Measurements from ENCODE around the gene KCNK3. TPM values are rescaled to one million over a fixed set of nuclear protein-coding genes. Genes with fewer than 3 reads are reported as not detected.

KCNK3 gene
- total RNA-seq, 2 donors from 2014 or later, result 11.1 to 14.5 TPM

DNA sequence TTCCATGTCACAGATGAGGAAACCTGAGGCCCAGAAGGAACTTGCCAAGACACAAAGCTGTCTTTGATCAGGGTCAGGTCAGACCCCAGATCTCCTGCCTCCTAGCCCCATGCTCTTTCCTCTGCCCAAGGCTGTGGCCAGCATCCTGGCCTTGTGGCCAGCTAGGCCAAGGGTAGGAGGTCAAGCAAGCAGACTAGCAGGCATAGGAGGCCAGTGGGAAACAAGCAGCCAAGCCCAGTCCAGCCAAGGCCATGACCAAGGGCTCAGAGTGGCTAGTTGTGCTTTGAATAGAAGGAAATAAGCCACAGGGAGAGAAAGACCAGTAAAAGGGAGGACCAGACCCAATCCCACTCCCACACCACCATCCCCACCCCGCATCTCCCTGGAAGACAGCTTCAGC, 30.4 kb downstream of the KCNK3 start:
- Histone ChIP-seq H3K4me1 (replicated peaks) (peaks cover 15% of the 10 kb centered on the region), H3K36me3 (no peaks in the 10 kb centered on the region), H3K27me3 (replicated peaks; ENCODE audit: insufficient read depth) (no peaks in the 10 kb centered on the region), H3K27ac (no peak overlapping the region), H3K4me3 (no peak overlapping the region), H3K9me3 (no peaks in the 10 kb centered on the region)
- TF ChIP-seq, protein P1, sequence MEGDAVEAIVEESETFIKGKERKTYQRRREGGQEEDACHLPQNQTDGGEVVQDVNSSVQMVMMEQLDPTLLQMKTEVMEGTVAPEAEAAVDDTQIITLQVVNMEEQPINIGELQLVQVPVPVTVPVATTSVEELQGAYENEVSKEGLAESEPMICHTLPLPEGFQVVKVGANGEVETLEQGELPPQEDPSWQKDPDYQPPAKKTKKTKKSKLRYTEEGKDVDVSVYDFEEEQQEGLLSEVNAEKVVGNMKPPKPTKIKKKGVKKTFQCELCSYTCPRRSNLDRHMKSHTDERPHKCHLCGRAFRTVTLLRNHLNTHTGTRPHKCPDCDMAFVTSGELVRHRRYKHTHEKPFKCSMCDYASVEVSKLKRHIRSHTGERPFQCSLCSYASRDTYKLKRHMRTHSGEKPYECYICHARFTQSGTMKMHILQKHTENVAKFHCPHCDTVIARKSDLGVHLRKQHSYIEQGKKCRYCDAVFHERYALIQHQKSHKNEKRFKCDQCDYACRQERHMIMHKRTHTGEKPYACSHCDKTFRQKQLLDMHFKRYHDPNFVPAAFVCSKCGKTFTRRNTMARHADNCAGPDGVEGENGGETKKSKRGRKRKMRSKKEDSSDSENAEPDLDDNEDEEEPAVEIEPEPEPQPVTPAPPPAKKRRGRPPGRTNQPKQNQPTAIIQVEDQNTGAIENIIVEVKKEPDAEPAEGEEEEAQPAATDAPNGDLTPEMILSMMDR (IDR thresholded peaks at IDR 0.05), result no peak
- TF ChIP-seq POLR2AphosphoS5 (IDR thresholded peaks at IDR 0.05) (no peak), POLR2A (IDR thresholded peaks at IDR 0.05) (no peak)
- intact Hi-C loops (cut with DNase I), result no loop called here
- WGBS, result 83% methylated on average over 1 of the region's 1 CpG
- DNase-seq (ENCODE audit: low spot score), result no peak

- Histone ChIP-seq H3K36me3 (no peaks in the 10 kb centered on the region), H3K27me3 (replicated peaks; ENCODE audit: insufficient read depth) (no peaks in the 10 kb centered on the region), H3K27ac (peak overlapping the region in 1 of 2 donors; percentile 36), H3K4me1 (replicated peaks) (peaks cover 15% of the 10 kb centered on the region), H3K9me3 (no peaks in the 10 kb centered on the region), H3K4me3 (no peak overlapping the region)
- no peak for DNase-seq (ENCODE audit: low spot score)
- TF ChIP-seq, protein P1 (IDR thresholded peaks at IDR 0.05), result no peak
- TF ChIP-seq POLR2A (IDR thresholded peaks at IDR 0.05) (no peak), POLR2AphosphoS5 (IDR thresholded peaks at IDR 0.05) (no peak)
- WGBS, result 94% methylated on average over 3 of the region's 3 CpGs
- intact Hi-C loops (cut with DNase I), result no loop called here
Measured at GRCh38 chr2:26723475-26723874, 31.0 kb downstream of the KCNK3 start.

- 51% methylated on average over 14 of the region's 14 CpGs for WGBS
- Histone ChIP-seq H3K27me3 (replicated peaks; ENCODE audit: insufficient read depth) (no peaks in the 10 kb centered on the region), H3K4me3 (no peak overlapping the region), H3K27ac (peak overlapping the region in 1 of 2 donors; percentile 36), H3K36me3 (no peaks in the 10 kb centered on the region), H3K4me1 (replicated peaks) (peaks cover 15% of the 10 kb centered on the region), H3K9me3 (no peaks in the 10 kb centered on the region)
- TF ChIP-seq POLR2AphosphoS5 (IDR thresholded peaks at IDR 0.05), result no peak
- TF ChIP-seq POLR2A (IDR thresholded peaks at IDR 0.05), result no peak
- TF ChIP-seq, protein P1 (IDR thresholded peaks at IDR 0.05), result no peak
- intact Hi-C loops (cut with DNase I), result no loop called here
- DNase-seq (ENCODE audit: low spot score), result no peak
Measured at GRCh38 chr2:26723991-26724750, 31.6 kb downstream of the KCNK3 start.

- H3K4me3 ChIP-seq, result no peak overlapping the region
- DNase-seq (ENCODE audit: low spot score), result no peak
- H3K27me3 ChIP-seq (replicated peaks; ENCODE audit: insufficient read depth), result no peaks in the 10 kb centered on the region
- WGBS, result 87% methylated on average over 14 of the region's 14 CpGs
- peaks cover 15% of the 10 kb centered on the region for H3K4me1 ChIP-seq (replicated peaks)
- no peak overlapping the region for H3K27ac ChIP-seq
- H3K9me3 ChIP-seq, result no peaks in the 10 kb centered on the region
- intact Hi-C loops (cut with DNase I), result no loop called here
- H3K36me3 ChIP-seq, result no peaks in the 10 kb centered on the region
- TF ChIP-seq POLR2A (IDR thresholded peaks at IDR 0.05) (no peak), POLR2AphosphoS5 (IDR thresholded peaks at IDR 0.05) (no peak)
- TF ChIP-seq, protein P1 (IDR thresholded peaks at IDR 0.05), result no peak
Measured at GRCh38 chr2:26724784-26725520, 32.4 kb downstream of the KCNK3 start.
